ENCODE data around the gene NGDN.

NGDN gene

GRCh38 chr14:23430016-23430722 is 39.3 kb upstream of the NGDN start:
- Mint-ChIP-seq H3K27me3 (ENCODE audit: low read depth) (peaks cover 15% of the 10 kb centered on the region), H3K27ac (peak overlapping the region in 1 of 3 experiments; percentile 28)
- TF ChIP-seq CTCF (IDR thresholded peaks at IDR 0.05; ENCODE audit: unreplicated experiment in 3 of 3): no peak

GRCh38 chr14:23430723-23431085 is 38.8 kb upstream of the NGDN start:
- no peak for TF ChIP-seq CTCF (IDR thresholded peaks at IDR 0.05; ENCODE audit: unreplicated experiment in 3 of 3)
- H3K9me3 Mint-ChIP-seq: no peaks in the 10 kb centered on the region
- H3K36me3 Mint-ChIP-seq (ENCODE audit: low read depth): no peaks in the 10 kb centered on the region
- H3K27me3 Mint-ChIP-seq (ENCODE audit: low read depth): peaks cover 10% of the 10 kb centered on the region
- peak overlapping the region in 2 of 3 experiments; percentile 28 to 40 for H3K27ac Mint-ChIP-seq
- H3K4me1 Mint-ChIP-seq: peaks cover 17% of the 10 kb centered on the region
- H3K4me3 Mint-ChIP-seq: no peak overlapping the region

More at GRCh38 chr14:23430016-23430722, 39.3 kb upstream of the NGDN start:
- peaks cover 12% of the 10 kb centered on the region for H3K4me1 Mint-ChIP-seq
- no peaks in the 10 kb centered on the region for H3K9me3 Mint-ChIP-seq
- H3K36me3 Mint-ChIP-seq (ENCODE audit: low read depth): no peaks in the 10 kb centered on the region
- no peak overlapping the region for H3K4me3 Mint-ChIP-seq

GRCh38 chr14:23431486-23431885 is 38.0 kb upstream of the NGDN start:
- H3K36me3 Mint-ChIP-seq (ENCODE audit: low read depth): no peaks in the 10 kb centered on the region
- H3K27ac Mint-ChIP-seq: no peak overlapping the region
- H3K27me3 Mint-ChIP-seq (ENCODE audit: low read depth): peaks cover 7% of the 10 kb centered on the region
- no peak overlapping the region for H3K4me3 Mint-ChIP-seq
- peaks cover 25% of the 10 kb centered on the region for H3K4me1 Mint-ChIP-seq
- no peak for TF ChIP-seq CTCF (IDR thresholded peaks at IDR 0.05; ENCODE audit: unreplicated experiment in 3 of 3)
- no peaks in the 10 kb centered on the region for H3K9me3 Mint-ChIP-seq

GRCh38 chr14:23432102-23432925 is 37.2 kb upstream of the NGDN start:
- H3K9me3 Mint-ChIP-seq: no peaks in the 10 kb centered on the region
- peaks cover 31% of the 10 kb centered on the region for H3K4me1 Mint-ChIP-seq
- H3K27me3 Mint-ChIP-seq (ENCODE audit: low read depth): peaks cover 7% of the 10 kb centered on the region
- H3K27ac Mint-ChIP-seq: no peak overlapping the region
- TF ChIP-seq CTCF (IDR thresholded peaks at IDR 0.05; ENCODE audit: unreplicated experiment in 3 of 3): no peak
- no peak overlapping the region for H3K4me3 Mint-ChIP-seq
- H3K36me3 Mint-ChIP-seq (ENCODE audit: low read depth): no peaks in the 10 kb centered on the region

GRCh38 chr14:23432946-23433345 is 36.6 kb upstream of the NGDN start:
- no peak overlapping the region for H3K27ac Mint-ChIP-seq
- H3K4me1 Mint-ChIP-seq: peaks cover 37% of the 10 kb centered on the region
- H3K36me3 Mint-ChIP-seq (ENCODE audit: low read depth): no peaks in the 10 kb centered on the region
- no peak overlapping the region for H3K4me3 Mint-ChIP-seq
- no peak for TF ChIP-seq CTCF (IDR thresholded peaks at IDR 0.05; ENCODE audit: unreplicated experiment in 3 of 3)
- H3K9me3 Mint-ChIP-seq: no peaks in the 10 kb centered on the region
- H3K27me3 Mint-ChIP-seq (ENCODE audit: low read depth): peaks cover 7% of the 10 kb centered on the region
